Ecto neural progenitor cell (in vitro differentiated cells): ENCODE results near the gene BCDIN3D.

Experiments used
- DNase-seq: peaks from one replicate; pipeline ENCODE4 v3.0.0-alpha.2; 2018; ENCODE audit warnings: low spot score

Gene BCDIN3D

GRCh38 chr12:49821373-49822287 lies 21.3 kb downstream of the BCDIN3D start:
- DNase-seq: no peak

DNA sequence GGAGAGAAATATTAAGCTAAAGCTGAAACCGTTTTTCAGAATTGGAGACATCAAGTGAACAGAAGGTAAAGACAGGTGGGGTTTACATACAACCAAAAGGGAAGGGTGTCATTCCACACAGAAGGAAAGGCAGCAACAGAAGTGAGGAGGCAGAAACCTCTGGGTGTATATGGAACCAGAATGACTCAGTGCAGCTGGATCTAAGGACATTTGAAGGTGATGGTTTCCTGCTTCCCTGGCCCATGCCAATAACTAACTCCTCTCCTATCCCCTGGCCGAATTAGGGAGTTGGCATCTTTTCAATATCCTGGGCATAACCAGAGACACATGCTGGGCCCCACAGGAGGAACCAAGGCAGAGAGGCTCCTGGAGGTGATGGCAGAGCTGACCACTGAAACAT lies 23.1 kb downstream of the BCDIN3D start:
- DNase-seq: no peak

DNA sequence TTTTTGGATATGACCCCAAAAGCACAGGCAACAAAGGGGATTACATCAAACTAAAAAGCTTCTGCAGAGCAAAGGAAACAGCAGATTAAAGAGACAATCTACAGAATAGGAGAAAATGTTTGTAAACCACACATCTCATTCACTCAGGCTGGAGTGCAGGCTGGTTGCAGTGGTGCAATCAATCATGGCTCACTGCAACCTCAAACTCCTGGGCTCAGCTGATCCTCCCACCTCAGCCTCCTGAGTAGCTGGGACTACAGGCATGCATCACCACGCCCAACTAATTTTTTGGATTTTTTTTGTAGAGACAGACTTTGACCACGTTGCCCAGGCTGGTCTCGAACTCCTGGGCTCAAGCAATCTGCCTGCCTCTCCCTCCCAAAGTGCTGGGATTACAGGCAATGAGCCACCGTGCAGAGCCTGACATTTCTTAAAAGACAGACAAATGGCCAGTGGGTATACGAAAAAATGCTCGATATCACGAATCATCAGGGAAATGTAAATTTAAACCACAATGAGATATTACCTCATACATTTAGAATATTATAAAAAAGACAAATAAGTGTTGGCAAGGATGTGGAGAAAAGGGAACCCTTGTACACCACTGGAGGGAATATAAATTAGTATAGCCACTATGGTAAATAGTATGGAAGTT lies 24.5 kb downstream of the BCDIN3D start:
- no peak for DNase-seq

DNA sequence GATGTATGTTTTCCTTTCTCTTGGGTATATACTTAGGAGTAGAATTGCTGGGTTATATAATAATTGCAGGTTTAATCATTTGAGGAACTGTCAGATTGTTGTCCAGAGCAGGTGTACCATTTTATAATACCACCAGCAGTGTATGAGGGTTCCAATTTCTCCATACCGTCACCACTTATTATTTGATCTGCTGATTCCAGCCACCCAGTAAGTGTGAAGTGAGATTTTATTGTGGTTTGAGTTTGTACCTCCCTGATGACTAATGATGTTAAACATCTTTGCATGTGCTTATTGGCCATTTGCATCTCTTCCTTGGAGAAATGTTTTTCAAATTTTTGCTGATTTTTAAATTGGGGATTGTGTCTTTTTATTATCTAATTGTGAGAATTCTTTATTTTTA lies 29.8 kb downstream of the BCDIN3D start:
- DNase-seq: no peak

GRCh38 chr12:49811961-49812401 lies 30.9 kb downstream of the BCDIN3D start:
- DNase-seq: no peak

GRCh38 chr12:49811136-49811535 lies 31.8 kb downstream of the BCDIN3D start:
- no peak for DNase-seq

GRCh38 chr12:49809906-49810389 lies 33.0 kb downstream of the BCDIN3D start:
- DNase-seq: no peak

- peak; percentile 76 for DNase-seq
These were observed 33.5 kb downstream of the BCDIN3D start for GRCh38 chr12:49809381-49809905.

DNA sequence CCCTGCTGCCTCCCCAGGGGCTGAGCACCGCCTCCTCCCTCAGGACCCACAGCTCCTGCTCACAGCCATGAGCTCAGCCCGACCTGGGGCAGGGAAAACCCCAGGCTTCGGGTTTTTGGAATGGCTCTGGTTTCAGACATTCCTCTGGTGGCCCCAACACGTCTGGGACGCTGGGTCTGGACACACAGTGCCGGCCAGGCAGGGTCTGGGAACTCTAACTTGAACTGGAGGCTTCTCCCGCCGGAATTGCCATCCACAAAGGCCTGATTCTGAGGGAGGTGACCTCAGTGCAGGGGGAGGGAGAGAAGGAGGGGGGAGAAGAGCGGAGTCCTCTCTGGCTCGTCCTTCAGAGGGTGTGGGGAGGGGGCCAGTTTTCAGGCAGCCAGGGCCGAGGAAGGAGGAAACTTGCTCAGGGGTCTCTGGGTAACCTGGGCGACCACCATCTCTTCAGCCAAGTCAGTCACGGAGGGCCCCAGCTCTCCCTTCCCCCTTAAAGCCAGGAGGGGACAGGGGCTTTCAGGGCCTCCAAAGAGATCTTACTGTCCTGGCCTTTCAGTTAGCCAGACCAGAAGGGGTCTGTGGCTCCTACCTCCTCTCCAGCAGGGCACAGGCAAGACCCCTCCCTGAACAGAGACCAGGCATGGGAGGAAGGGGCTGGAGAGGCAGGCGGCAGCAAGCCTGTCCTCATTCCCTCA lies 34.1 kb downstream of the BCDIN3D start:
- DNase-seq: no peak

GRCh38 chr12:49807991-49808580 lies 34.8 kb downstream of the BCDIN3D start:
- peak; percentile 44 for DNase-seq

- peak; percentile 46 for DNase-seq
These were observed 36.0 kb downstream of the BCDIN3D start for GRCh38 chr12:49806877-49807276.

GRCh38 chr12:49806321-49806813 lies 36.5 kb downstream of the BCDIN3D start:
- DNase-seq: no peak

GRCh38 chr12:49805409-49805808 lies 37.5 kb downstream of the BCDIN3D start:
- no peak for DNase-seq

GRCh38 chr12:49804821-49805220 lies 38.1 kb downstream of the BCDIN3D start:
- no peak for DNase-seq

DNA sequence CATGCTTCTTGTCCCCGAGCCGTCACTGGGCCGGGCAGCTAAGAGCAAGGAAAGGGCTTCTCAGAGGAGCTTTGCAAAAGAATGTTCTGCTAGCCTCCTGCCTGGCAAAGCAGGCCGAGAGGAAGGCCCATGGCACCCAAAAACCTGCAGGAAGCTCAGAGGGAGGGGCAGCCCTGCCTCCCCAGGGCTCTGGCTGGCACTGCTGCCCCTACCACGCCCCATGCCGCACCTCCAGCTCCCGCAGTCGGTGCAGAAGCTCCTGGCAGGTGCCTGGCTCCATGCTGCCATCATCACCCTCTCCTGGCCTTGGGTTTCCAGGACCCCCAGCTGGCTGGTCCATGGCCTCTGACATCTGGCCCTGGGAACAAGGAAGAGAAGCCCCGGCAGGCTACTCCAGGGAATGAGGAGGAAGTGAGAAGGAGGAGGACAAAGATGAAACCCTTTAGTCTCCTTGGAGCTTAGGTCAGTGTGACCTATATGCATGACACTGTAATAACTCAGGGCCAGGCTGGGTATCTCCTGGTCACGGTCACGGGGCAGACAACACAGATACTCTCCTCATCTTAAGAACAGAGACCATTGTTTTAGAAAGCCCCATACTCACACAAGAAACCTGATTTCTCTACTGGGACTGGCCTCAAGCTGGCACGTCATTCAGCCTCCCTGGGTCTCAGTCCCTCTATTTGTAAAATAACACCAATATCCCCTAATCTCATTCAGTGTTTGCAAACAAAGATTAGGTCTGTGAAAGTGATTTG lies 39.0 kb downstream of the BCDIN3D start:
- no peak for DNase-seq

DNA sequence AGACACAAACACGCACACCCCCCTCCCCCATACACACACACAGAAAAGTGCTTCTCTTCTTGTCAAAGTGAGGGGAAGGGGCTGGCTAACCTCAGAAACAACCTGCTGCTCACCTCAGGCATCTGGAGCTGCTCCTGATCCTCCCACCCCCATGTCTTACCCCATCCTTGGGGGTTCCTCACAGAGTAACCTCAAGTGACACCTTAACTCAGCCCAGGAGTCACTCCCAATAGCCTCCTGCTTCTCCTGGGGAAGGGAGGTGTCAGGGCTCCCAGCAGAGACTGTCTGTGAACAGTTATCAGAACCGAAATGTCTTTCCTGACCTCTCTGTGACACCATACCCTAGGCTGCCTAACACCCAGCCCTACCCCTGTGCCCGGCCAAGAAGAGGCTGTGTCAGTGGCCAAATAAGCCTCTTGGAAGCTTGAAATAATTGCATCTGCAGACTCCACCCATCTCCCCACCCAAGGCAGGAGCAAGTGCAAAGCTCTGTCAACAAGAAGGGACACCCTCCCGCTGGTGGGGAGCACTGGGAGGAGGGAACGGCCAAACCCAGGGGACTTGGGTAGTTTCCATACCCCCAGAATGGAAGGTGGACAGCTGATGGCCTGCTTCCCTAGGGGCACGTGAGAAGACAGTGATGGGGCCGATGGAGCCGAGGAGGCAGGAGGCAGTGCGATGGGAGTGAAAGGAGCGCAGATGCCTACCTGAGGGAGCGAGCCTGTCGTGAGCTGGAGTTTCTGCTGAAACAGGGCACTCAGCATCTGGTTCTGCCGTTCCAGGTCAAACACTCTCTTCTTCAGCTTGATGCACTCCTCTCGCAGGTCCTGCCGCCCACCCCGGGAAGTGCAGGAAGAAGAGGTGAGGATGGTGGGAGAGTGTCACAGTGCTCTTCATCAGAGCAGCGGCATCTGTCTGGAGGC lies 41.5 kb downstream of the BCDIN3D start:
- DNase-seq: no peak

DNA sequence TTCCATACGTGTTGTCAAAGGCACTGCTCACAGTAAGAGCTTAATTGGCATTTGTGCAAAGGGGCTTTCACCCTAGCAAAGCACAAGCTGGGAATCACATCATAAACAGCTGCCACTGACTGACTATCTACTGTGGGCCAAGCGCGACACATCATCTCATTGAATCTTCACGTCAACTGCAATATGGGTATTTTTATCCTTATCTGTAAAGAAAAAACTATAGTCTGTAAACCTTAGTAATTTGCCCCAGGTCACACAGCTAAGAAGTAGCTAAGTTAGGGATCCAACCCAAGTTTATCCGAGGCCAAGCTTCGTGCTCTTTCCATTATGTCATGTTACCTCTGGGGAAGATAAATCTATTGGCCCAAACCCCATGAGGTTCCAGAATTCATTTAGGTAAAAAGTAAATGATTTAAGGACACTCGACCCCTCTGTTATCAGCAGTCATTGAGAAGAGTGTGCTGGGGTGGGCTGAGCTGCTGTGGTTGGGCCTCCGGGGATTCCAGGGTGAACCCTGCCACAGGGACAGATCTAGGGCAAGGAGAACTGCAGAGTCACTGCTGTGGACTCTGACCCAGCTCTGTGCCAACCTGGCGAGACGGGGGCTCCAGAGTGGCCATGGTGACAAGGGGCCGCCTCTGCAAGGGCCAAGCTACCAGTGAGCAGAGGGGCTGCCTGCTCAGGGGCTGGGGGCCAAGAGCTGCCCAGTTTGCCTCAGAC lies 42.3 kb downstream of the BCDIN3D start:
- no peak for DNase-seq

GRCh38 chr12:49798934-49799333 lies 44.0 kb downstream of the BCDIN3D start:
- DNase-seq: no peak

- no peak for DNase-seq
These were observed 44.7 kb downstream of the BCDIN3D start for GRCh38 chr12:49798248-49798647.
